HepG2 (cell line): ENCODE data around the gene FNDC3B. TPM values are rescaled to one million over a fixed set of nuclear protein-coding genes. Genes with fewer than 3 reads are reported as not detected.

Experiments used
- ETV6 ChIP-seq: sonication (generic); formaldehyde crosslinking; conservative IDR thresholded peaks from 2 replicates; pipeline ENCODE4 v1.4.0; 2020; ENCODE audit warnings: missing genetic modification reagents
- REL ChIP-seq: sonication (generic); formaldehyde crosslinking; conservative IDR thresholded peaks from 2 replicates; pipeline ENCODE4 v1.8.0; 2022; ENCODE audit warnings: mild to moderate bottlenecking, missing genetic modification reagents, moderate library complexity
- TCF12 ChIP-seq, 2 experiments: fragments of 450-650 bp in 1 of 2; sonication (generic) in 1 of 2; formaldehyde crosslinking in 1 of 2; IDR thresholded peaks; 2 replicates each; pipeline versions ENCODE4 v1.6.1 to v1.8.0; 2017 to 2022; ENCODE audit warnings: antibody characterized with exemption in 1 of 2, mild to moderate bottlenecking in 1 of 2, missing genetic modification reagents in 1 of 2, moderate library complexity in 1 of 2
- ZBTB38 ChIP-seq: sonication (generic); formaldehyde crosslinking; IDR thresholded peaks from 2 replicates; pipeline ENCODE4 v1.5.1; 2020; ENCODE audit warnings: mild to moderate bottlenecking, missing genetic modification reagents
- ZNF24 ChIP-seq: fragments of 450-650 bp; IDR thresholded peaks from 2 replicates; pipeline ENCODE4 v1.6.1; 2017; ENCODE audit warnings: antibody characterized with exemption, mild to moderate bottlenecking
- ZNF33A ChIP-seq: sonication (generic); formaldehyde crosslinking; IDR thresholded peaks from 2 replicates; pipeline ENCODE4 v1.5.1; 2020; ENCODE audit warnings: missing genetic modification reagents, mild to moderate bottlenecking, moderate library complexity, borderline replicate concordance
- ZNF589 ChIP-seq: sonication (generic); formaldehyde crosslinking; conservative IDR thresholded peaks from 2 replicates; pipeline ENCODE4 v1.8.0; 2022; ENCODE audit warnings: mild to moderate bottlenecking, moderate library complexity, missing genetic modification reagents
- ZNF607 ChIP-seq: sonication (generic); formaldehyde crosslinking; IDR thresholded peaks from 2 replicates; pipeline ENCODE4 v1.5.1; 2020; ENCODE audit warnings: missing genetic modification reagents, mild to moderate bottlenecking, borderline replicate concordance
- polyA plus RNA-seq, 8 experiments: library from polyadenylated mRNA; depleted of rRNA in 3 of 8; stranded (reverse) in 7 of 8; unstranded in 1 of 8; fragments of >200 nt; fragmentation: Illumina TruSeq in 4 of 8; extraction: Trizol in 4 of 8; gene quantifications; 2 replicates each; pipeline versions ENCODE4 v1.2.1 to v1.2.3, GENCODE V29; 2011 to 2016; ENCODE audit warnings: low read depth in 4 of 8, missing spikeins in 1 of 8, mixed read lengths in 1 of 8; ENCODE audit not compliant: insufficient read depth in 1 of 8
- total RNA-seq, 5 experiments: library from RNA; depleted of rRNA; stranded (reverse); fragments of >200 nt; fragmentation: Illumina TruSeq; extraction: Trizol; gene quantifications; 2 replicates each; pipeline ENCODE4 v1.2.3, GENCODE V29; 2016; ENCODE audit warnings: low read depth in 1 of 5
- TF ChIP-seq, protein P1 (sequence below): sonication (generic); formaldehyde crosslinking; IDR thresholded peaks from 2 replicates; pipeline ENCODE4 v1.4.0; 2020; ENCODE audit warnings: missing genetic modification reagents
- TF ChIP-seq, protein P2 (sequence below): IDR thresholded peaks from 2 replicates; pipeline ENCODE4 v1.6.1; 2016; ENCODE audit warnings: low read depth, control low read depth
- TF ChIP-seq, protein P3 (sequence below): sonication (generic); formaldehyde crosslinking; IDR thresholded peaks from 2 replicates; pipeline ENCODE4 v1.9.0; 2021; ENCODE audit warnings: missing genetic modification reagents, borderline replicate concordance
- TF ChIP-seq, protein P4 (sequence below): IDR thresholded peaks from 2 replicates; pipeline ENCODE4 v1.4.0; 2020; ENCODE audit warnings: mild to moderate bottlenecking, missing genetic modification reagents
- TF ChIP-seq, protein P5 (sequence below): sonication (generic); formaldehyde crosslinking; conservative IDR thresholded peaks from 2 replicates; pipeline ENCODE4 v1.8.0; 2022; ENCODE audit warnings: mild to moderate bottlenecking, moderate library complexity, missing genetic modification reagents

The FNDC3B gene
- total and polyA plus RNA-seq, 2 of the 13 experiments (the other 11 are each of a cell fraction or from before 2014, with no cell fraction given) = 74.8 to 103 TPM

DNA sequence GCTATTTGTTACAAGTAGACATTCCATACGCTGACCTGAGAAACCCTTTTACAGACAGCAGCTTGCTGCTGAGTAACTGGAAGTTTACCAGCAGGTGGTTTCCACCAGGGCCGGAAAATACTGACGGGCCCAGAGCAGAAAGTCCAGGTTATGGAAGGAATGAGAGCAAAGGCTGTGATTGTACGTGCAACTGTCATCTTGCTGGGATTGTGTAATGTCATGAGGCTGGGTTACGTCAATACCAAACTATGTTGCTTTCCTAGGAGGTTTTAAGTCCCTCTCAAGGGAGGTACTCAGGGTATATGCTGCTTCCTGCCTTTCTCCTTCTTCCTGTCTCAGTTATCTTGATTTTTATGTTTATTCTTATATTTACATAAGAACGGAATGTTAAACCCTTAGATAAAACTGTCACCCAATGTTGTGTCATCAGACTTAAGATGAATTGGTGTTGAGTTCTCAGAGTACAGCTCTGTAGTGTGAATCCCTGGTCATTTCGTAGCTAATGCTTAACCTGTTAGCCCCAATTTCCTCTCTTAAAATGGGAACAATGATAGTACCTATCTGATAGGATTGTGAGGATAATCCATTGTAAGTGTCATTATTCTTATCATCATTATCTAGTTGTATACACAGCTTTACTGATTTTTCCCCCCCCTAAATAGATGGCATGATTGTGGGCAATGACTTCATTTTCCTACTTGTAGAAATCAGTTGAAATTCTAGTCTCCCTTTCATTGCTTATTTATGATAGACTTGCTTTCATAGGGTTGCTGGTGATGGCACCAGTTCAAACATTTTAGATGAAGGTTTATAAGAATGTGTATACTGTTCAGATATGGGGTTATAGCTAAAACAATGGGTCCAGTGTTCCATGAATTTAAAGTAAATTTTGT lies 101.4 kb downstream of the FNDC3B start (continued):
- TF ChIP-seq, protein P1, sequence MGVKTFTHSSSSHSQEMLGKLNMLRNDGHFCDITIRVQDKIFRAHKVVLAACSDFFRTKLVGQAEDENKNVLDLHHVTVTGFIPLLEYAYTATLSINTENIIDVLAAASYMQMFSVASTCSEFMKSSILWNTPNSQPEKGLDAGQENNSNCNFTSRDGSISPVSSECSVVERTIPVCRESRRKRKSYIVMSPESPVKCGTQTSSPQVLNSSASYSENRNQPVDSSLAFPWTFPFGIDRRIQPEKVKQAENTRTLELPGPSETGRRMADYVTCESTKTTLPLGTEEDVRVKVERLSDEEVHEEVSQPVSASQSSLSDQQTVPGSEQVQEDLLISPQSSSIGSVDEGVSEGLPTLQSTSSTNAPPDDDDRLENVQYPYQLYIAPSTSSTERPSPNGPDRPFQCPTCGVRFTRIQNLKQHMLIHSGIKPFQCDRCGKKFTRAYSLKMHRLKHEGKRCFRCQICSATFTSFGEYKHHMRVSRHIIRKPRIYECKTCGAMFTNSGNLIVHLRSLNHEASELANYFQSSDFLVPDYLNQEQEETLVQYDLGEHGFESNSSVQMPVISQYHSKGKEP (CRISPR knock-in tag) = no peak
- TF ChIP-seq, protein P2, sequence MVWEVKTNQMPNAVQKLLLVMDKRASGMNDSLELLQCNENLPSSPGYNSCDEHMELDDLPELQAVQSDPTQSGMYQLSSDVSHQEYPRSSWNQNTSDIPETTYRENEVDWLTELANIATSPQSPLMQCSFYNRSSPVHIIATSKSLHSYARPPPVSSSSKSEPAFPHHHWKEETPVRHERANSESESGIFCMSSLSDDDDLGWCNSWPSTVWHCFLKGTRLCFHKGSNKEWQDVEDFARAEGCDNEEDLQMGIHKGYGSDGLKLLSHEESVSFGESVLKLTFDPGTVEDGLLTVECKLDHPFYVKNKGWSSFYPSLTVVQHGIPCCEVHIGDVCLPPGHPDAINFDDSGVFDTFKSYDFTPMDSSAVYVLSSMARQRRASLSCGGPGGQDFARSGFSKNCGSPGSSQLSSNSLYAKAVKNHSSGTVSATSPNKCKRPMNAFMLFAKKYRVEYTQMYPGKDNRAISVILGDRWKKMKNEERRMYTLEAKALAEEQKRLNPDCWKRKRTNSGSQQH = peak; percentile 92; the same call in 1 of the 2 replicates
- TF ChIP-seq, protein P3, sequence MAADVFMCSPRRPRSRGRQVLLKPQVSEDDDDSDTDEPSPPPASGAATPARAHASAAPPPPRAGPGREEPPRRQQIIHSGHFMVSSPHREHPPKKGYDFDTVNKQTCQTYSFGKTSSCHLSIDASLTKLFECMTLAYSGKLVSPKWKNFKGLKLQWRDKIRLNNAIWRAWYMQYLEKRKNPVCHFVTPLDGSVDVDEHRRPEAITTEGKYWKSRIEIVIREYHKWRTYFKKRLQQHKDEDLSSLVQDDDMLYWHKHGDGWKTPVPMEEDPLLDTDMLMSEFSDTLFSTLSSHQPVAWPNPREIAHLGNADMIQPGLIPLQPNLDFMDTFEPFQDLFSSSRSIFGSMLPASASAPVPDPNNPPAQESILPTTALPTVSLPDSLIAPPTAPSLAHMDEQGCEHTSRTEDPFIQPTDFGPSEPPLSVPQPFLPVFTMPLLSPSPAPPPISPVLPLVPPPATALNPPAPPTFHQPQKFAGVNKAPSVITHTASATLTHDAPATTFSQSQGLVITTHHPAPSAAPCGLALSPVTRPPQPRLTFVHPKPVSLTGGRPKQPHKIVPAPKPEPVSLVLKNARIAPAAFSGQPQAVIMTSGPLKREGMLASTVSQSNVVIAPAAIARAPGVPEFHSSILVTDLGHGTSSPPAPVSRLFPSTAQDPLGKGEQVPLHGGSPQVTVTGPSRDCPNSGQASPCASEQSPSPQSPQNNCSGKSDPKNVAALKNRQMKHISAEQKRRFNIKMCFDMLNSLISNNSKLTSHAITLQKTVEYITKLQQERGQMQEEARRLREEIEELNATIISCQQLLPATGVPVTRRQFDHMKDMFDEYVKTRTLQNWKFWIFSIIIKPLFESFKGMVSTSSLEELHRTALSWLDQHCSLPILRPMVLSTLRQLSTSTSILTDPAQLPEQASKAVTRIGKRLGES (CRISPR knock-in tag) = no peak
- TF ChIP-seq REL (CRISPR knock-in tag) (no peak), ZNF33A (CRISPR knock-in tag) (no peak), ZNF607 (peak; percentile 40; the same call in 1 of the 2 replicates), TCF12 (IDR thresholded peaks at IDR 0.05) (no peak), TCF12 (CRISPR knock-in tag; IDR thresholded peaks at IDR 0.05) (peak; percentile 94), ETV6 (CRISPR knock-in tag) (peak; percentile 88), ZBTB38 (CRISPR knock-in tag) (peak; percentile 78; the same call in 1 of the 2 replicates), ZNF589 (no peak), ZNF24 (no peak)
- TF ChIP-seq, protein P4, sequence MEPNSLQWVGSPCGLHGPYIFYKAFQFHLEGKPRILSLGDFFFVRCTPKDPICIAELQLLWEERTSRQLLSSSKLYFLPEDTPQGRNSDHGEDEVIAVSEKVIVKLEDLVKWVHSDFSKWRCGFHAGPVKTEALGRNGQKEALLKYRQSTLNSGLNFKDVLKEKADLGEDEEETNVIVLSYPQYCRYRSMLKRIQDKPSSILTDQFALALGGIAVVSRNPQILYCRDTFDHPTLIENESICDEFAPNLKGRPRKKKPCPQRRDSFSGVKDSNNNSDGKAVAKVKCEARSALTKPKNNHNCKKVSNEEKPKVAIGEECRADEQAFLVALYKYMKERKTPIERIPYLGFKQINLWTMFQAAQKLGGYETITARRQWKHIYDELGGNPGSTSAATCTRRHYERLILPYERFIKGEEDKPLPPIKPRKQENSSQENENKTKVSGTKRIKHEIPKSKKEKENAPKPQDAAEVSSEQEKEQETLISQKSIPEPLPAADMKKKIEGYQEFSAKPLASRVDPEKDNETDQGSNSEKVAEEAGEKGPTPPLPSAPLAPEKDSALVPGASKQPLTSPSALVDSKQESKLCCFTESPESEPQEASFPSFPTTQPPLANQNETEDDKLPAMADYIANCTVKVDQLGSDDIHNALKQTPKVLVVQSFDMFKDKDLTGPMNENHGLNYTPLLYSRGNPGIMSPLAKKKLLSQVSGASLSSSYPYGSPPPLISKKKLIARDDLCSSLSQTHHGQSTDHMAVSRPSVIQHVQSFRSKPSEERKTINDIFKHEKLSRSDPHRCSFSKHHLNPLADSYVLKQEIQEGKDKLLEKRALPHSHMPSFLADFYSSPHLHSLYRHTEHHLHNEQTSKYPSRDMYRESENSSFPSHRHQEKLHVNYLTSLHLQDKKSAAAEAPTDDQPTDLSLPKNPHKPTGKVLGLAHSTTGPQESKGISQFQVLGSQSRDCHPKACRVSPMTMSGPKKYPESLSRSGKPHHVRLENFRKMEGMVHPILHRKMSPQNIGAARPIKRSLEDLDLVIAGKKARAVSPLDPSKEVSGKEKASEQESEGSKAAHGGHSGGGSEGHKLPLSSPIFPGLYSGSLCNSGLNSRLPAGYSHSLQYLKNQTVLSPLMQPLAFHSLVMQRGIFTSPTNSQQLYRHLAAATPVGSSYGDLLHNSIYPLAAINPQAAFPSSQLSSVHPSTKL = peak; percentile 99
- TF ChIP-seq, protein P5, sequence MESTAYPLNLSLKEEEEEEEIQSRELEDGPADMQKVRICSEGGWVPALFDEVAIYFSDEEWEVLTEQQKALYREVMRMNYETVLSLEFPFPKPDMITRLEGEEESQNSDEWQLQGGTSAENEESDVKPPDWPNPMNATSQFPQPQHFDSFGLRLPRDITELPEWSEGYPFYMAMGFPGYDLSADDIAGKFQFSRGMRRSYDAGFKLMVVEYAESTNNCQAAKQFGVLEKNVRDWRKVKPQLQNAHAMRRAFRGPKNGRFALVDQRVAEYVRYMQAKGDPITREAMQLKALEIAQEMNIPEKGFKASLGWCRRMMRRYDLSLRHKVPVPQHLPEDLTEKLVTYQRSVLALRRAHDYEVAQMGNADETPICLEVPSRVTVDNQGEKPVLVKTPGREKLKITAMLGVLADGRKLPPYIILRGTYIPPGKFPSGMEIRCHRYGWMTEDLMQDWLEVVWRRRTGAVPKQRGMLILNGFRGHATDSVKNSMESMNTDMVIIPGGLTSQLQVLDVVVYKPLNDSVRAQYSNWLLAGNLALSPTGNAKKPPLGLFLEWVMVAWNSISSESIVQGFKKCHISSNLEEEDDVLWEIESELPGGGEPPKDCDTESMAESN = peak; percentile 75
